ENCODE results near the gene SETD4.
A peak's percentile ranks its signal among the peaks of the same experiment; 100 is the strongest.
"Not testable (repeated sequence)": the region's sequence is repeated elsewhere in the genome, so short reads cannot be mapped to it uniquely, and the experiment has no call there.

The SETD4 gene, protein sequence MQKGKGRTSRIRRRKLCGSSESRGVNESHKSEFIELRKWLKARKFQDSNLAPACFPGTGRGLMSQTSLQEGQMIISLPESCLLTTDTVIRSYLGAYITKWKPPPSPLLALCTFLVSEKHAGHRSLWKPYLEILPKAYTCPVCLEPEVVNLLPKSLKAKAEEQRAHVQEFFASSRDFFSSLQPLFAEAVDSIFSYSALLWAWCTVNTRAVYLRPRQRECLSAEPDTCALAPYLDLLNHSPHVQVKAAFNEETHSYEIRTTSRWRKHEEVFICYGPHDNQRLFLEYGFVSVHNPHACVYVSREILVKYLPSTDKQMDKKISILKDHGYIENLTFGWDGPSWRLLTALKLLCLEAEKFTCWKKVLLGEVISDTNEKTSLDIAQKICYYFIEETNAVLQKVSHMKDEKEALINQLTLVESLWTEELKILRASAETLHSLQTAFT

DNA sequence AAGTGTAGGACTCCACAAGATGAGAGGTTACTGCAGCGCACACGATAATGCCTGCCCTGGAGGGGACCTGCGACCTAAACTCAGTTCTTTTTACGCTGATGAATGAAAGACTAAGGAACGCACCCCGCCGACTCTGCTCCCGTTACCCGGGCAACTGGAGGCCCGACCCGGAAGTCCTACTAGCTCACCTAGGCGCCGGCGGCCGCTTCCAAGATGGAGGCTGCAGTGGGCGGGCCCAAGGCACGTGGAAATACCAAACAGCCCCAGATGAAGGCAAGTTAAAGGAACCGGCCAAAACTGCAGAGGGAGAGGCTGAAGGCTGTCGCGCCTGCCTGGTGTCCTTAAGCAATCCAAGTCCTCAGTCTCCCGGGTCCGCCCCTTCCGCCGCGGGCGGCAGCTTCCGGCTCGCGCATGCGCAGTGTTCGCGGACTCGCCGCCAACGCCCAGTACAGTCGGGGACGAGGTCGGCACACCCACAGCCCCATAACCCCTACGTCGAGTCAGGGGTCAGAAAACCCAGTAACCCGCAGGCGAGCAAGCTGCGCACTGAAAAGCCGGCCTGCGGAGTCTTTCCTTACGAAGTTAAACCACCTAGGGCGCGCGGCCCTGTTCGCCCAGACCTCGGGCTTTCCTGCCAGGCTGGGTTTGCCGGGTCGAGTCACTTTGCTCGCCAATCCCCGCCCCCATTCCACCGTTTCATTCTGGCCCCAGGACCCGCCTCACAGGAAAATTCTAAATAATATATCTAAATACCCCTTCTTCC is at the start of gene SETD4:
Gene SETD4 (minus strand): TSS at position 368 of the 763 bp plus-strand sequence. CDS start 1,638 bp downstream, outside the sequence.
- peak; percentile 92 to 93 for DNase-seq (ENCODE audit: low read depth in 2 of 2)

DNA sequence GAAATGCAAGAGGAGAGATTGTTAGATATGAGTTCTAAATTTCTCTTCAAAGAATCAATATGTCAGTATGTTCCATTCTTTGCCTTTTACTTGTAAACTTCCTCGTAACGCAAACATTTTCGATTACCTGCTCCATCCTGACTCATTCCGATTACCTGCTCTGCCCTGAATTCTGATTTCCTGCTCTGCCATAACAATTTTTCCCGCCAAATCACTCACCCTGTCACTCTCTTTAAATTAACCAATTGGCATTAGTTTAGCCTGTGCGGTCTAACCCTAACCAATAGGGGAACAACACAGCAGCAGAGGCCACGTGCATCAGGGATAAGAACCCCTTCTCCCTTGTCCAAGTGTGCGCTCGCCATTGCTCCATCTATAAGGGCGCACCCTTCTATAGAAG is 49.5 kb upstream of the SETD4 start:
- no peak for DNase-seq (ENCODE audit: low read depth in 2 of 2)

DNA sequence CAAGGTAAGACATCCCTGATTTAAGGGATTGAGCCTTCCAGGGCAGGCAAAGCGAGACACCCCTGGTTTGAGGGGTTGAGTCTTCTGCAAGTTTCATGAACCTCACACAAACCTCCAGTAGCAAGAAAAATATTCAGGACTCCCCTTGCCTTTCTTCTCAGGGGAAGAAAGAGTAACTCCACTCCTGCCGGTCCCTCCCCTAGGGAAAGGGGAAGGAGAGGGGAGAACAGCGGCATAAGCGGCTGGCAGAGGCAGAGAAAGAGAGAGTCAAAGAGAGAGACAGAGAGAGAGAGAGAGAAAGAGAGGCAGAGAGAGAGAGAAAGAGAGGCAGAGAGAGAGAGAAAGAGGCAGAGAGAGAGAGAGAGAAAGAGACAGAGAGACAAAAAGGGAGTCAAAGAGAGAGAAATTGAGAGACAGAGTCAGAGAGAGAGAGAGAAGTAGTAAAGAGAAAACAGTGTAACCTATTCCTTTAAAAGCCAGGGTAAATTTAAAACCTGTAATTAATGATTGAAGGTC is 45.1 kb upstream of the SETD4 start:
- DNase-seq (ENCODE audit: low read depth in 2 of 2), result no peak

DNA sequence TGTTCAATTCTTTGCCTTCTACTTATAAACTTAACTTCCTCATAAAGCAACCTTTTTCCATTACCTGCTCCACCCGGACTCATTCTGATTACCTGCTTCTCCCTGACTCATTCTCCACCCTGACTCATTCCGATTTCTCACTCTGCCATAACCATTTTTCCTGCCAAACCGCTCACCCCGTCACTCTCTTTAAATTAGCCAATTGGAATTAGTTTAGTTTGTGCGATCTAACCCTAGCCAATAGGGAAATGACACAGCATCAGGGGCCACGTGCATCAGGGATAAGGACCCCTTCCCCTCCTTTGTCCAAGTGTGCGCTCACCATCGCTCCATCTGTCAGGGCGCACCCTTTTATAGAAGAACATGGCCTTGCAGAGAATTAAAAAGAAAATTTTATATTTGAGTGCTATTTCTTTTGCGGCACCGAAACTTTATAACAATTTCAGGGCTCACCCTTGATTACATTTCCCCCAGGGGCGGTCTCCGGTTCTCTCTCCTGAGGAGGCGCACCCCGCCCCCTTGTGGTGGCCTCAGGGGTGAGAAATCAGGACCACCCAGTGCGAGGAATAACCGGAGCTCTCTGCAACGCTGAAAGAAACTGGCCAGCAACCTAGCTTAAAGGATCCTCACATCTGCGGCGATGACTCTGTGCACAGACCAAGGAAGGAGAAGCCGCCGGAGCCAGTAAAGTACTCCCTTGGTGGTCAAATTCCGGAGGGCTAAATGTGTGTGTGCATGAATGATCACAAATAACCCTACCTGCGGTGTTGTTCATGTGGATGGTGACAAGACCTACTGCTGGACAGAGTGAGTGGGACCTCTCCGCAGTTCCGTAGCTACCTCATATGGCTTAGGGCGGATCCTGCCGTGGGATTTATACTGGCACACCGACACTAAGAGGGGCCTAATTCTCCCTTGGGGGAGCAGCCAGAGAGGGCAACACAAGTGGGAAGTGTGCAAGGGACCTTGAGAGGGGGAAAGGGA is 44.3 kb upstream of the SETD4 start:
- DNase-seq (ENCODE audit: low read depth in 2 of 2), result peak; percentile 34 to 42

DNA sequence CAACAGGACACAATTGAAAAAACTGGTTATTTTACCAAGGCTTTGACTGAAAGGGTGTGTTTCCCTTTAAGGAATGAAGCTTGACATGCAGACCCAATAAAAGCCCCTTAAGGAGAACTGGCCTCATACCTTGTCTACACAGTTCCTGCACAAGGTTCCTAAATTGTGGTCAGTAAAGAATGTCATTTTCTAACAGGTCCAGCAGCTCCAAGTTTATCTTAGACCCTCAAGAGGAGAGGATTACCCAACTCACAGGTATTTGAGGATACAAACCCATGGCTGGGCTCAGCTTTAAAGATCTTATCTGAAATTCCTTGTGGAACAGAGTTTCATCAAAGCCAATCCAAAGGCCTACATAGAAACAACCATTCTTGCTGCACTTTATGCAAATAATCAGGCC is 43.1 kb upstream of the SETD4 start:
- no peak for DNase-seq (ENCODE audit: low read depth in 2 of 2)

DNA sequence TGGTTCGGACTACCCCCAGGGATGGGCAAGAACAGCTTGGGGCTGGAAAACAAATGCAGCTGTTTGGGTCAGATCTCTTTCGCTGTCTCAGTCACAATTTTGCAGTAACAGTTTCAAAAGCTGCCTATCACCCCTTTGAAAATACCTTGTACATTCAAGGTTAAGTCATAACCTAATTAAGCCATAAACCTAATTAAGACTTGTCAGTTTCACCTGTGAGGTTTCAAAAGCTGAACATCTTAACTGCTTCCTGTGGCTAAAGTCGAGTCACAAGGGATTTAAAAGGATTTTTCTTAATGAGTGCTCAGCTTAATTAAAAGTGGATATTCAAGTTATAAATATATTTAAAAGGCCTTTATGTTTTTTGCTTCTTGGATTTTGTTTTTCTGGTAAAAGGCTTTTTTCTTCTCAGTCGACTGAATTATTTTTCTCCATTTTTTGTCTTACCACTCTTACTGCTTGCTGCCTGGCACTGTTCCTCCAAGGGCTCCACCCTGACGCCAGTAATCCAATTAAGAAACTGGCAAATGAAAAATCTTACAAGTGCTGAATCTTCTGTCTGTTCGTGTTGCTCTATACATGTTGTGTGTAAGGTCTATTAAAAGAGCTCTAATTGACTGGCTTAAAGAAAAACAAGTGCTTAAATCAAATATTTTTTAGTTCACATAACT is 40.8 kb upstream of the SETD4 start:
- DNase-seq (ENCODE audit: low read depth in 2 of 2), result no peak

DNA sequence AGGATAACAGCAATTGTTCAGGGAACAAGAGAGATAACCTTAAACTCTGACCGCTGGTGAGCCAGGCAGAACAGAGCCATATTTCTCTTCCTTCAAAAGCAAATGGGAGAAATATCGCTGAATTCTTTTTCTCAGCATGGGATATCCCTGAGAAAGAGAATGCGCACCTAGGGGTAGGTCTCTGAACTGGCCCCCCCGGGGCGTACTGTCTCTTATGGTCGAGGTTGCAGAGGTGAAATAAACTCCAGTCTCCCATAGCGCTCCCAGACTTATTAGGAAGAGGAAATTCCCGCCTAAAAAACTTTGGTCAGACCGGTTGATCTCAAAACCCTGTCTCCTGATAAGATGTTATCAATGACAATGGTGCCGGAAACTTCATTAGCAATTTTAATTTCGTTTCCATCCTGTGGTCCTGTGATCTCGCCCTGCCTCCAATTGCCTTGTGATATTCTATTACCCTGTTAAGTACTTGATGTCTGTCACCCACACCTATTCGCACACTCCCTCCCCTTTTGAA is 39.4 kb upstream of the SETD4 start:
- not testable (repeated sequence) for DNase-seq (ENCODE audit: low read depth in 2 of 2)

- no peak for DNase-seq (ENCODE audit: low read depth in 2 of 2)
Observed at GRCh38 chr21:36099000-36099399, 38.7 kb upstream of the SETD4 start.

- DNase-seq (ENCODE audit: low read depth in 2 of 2), result no peak
Observed at GRCh38 chr21:36098182-36098532, 37.8 kb upstream of the SETD4 start.

DNA sequence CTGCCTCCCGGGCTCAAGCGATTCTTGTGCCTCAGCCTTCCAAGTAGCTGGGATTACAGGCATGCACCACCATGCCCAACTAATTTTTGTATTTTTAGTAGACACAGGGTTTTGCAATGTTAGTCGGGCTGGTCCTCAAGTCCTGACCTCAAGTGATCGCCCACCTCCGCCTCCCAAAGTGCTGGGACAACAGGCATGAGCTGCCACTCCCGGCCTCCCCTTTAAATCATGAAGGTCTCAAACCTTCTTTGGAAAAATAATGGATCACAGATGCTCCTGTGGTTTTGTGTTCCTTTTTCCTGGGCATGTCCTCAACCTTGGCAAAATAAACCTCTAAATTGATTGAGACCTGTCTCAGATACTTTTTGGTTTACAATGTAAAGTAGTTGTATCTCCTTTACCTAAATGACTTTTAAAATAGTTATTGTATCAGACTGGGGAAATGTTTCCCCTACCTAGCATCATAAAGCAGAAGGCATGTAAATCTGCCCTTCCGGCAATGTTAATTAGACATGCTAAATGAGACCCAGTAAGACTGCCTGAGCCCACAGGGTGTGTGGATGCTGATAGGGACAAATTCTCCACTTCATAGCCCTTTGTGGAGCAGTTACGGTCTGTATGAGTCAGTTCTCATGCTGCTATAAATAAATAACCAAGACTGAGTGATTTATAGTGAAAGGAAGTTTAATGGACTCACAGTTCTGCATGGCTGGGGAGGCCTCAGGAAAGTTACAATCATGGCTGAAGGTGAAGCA is 37.3 kb upstream of the SETD4 start:
- no peak for DNase-seq (ENCODE audit: low read depth in 2 of 2)

- no peak for DNase-seq (ENCODE audit: low read depth in 2 of 2)
Observed at GRCh38 chr21:36096398-36097290, 36.3 kb upstream of the SETD4 start.

- DNase-seq (ENCODE audit: low read depth in 2 of 2), result no peak
Observed at GRCh38 chr21:36093512-36093911, 33.2 kb upstream of the SETD4 start.

DNA sequence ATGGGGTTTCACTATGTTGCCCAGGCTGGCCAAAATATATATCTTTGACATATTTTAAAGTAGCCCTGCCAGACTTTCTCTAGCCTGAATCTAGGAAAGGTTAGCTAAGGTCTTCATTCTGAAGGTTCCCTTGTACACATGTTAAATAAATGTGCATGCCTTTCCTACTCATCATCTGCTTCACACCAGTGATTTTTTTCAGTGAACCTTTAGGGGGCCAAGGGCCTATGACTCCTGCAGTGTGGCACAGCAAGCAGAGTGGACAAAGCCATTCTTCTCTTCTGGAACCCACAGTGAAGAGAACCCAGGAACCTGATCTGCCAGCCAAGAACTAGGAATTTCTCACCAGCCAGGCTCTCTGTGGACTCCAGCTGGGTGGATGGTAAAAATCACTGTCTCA is 32.4 kb upstream of the SETD4 start:
- DNase-seq (ENCODE audit: low read depth in 2 of 2), result no peak

- DNase-seq (ENCODE audit: low read depth in 2 of 2), result no peak
Observed at GRCh38 chr21:36089946-36090345, 29.6 kb upstream of the SETD4 start.

DNA sequence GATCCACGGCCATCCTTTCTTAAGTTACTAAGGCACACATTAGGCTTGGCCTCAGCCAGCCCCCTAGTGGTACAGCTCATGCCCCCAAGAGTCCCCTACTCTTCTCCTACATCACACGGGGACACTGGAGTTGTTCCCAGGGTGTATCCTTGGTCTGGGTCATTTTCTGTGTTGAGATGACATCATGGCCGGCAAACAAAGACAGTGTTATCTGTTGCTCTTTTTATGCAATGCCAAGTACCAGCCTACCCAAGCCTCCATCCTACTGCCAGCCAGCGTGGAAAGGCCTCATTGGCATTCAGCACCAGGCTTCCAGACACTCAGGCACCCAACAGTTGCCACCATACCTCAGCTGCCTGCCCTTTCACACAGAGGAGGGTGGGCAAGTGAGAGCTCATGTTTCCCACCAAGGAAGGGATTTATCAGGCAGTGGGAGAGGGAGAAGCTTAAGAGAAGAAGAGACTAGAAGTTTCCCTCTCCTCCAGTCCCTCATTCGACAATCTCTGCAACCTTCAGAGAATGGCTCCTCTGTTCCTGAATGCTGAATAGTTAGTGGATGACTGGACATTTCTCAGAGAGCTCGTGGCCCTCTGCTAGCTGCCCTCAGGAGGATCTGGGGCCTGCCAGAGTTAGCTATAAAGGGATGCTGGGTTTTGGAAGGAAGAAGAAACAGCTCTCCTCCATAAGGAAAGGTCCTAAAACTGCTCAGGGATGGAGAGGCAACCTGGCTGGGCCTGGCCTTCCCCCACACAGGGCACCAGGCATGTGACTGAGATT is 27.2 kb upstream of the SETD4 start:
- DNase-seq (ENCODE audit: low read depth in 2 of 2), result no peak

- no peak for DNase-seq (ENCODE audit: low read depth in 2 of 2)
Observed at GRCh38 chr21:36082237-36082664, 21.9 kb upstream of the SETD4 start.

GRCh38 chr21:36080386-36080785 is 20.1 kb upstream of the SETD4 start:
- no peak for DNase-seq (ENCODE audit: low read depth in 2 of 2)

- DNase-seq (ENCODE audit: low read depth in 2 of 2), result no peak
Observed at GRCh38 chr21:36079671-36080070, 19.3 kb upstream of the SETD4 start.

Data from stimulated activated CD4-positive, alpha-beta T cell treated with anti-CD3 and anti-CD28 coated beads, Interleukin-4, amount 100 ng/mL, for 48 hours (primary cell).